Testis (tissue), 3 donors: ENCODE measurements around the gene ADAM12. TPM values are rescaled to one million over a fixed set of nuclear protein-coding genes. Genes with fewer than 3 reads are reported as not detected.

ENCODE experiments used
- DNase-seq: peaks from one replicate; pipeline ENCODE4 v3.0.0-alpha.2; 2019
- H3K27ac ChIP-seq, 2 donors: fragments of 200-600 bp; sonication (generic); one replicate each; pipeline ENCODE4 v1.5.1; 2019
- H3K27me3 ChIP-seq: fragments of 200-600 bp; sonication (generic); one replicate; pipeline ENCODE4 v1.5.1; 2019
- H3K36me3 ChIP-seq: fragments of 200-600 bp; sonication (generic); one replicate; pipeline ENCODE4 v1.5.1; 2017; ENCODE audit warnings: low read depth; ENCODE audit errors: missing control alignments
- H3K4me1 ChIP-seq: fragments of 200-600 bp; sonication (generic); one replicate; pipeline ENCODE4 v1.5.1; 2019
- H3K4me3 ChIP-seq, 2 donors: fragments of 200-600 bp; sonication (generic); one replicate each; pipeline ENCODE4 v1.5.1; 2017 to 2019
- H3K9me3 ChIP-seq: fragments of 200-600 bp; sonication (generic); one replicate; pipeline ENCODE4 v1.5.1; 2017
- POLR2A ChIP-seq: fragments of 450-650 bp; IDR thresholded peaks from one replicate; pipeline ENCODE4 v1.6.1; 2017; ENCODE audit warnings: antibody characterized with exemption, mild to moderate bottlenecking, moderate library complexity
- WGBS, 2 donors: methylation state at CpG; one replicate each; pipeline ENCODE4 v1.1.5; 2018; 5-methylcytosine and 5-hydroxymethylcytosine counted together
- intact Hi-C: fragments of 100-400 bp; cut with DNase I; formaldehyde crosslinking; loops from one replicate; pipeline ENCODE4 v1.15.1; 2023; ENCODE audit warnings: low total_unique reads
- polyA plus RNA-seq: library from polyadenylated mRNA; stranded (reverse); fragments of 350-450 nt; fragmentation: Illumina TruSeq; extraction: RNeasy Lipid Tissue Mini Kit (QIAGEN cat#74804); gene quantifications from one replicate; pipeline ENCODE4 v1.2.3, GENCODE V29; 2014; ENCODE audit warnings: low read depth, low replicate concordance; ENCODE audit not compliant: insufficient read depth
- total RNA-seq, 2 donors: library from RNA; depleted of rRNA; stranded (reverse); fragments of >200 nt; gene quantifications; one replicate each; pipeline ENCODE4 v1.2.3, GENCODE V29; 2016
- TF ChIP-seq, protein P1 (sequence below), 3 experiments: fragments of 450-650 bp in 2 of 3; fragments of 200-600 bp in 1 of 3; sonication (generic) in 1 of 3; IDR thresholded peaks; one replicate each; pipeline ENCODE4 v1.5.1; 2016 to 2019; ENCODE audit warnings: antibody characterized with exemption in 3 of 3, mild to moderate bottlenecking in 2 of 3, moderate library complexity in 1 of 3

Gene ADAM12
- total and polyA plus RNA-seq, 3 donors from 2014 or later = 2.8 to 9.2 (median 6.1) TPM

DNA sequence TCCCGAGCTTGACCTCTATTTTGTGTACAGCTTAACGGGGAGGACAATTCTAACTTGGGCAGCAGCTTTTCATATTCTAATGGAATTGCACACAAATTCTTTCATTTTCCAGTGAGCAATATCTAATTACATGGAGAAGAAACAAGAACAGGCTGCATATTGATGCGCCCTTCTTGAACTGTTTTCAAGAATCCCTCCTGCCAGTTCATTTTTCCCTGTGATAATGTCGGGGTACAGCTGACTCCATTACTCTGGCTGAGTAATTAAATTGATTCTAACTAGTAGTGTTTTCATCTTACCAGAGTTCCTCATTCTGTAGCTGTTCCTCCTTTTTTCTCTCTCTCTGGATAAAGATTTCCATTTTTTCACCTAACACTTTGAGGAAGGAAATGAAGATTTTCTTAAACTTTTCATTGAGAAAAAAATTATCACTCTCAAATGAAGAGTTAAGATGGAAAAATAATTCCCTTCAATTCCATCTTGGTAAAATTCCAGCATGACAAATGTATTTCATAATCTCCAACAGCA, 301.1 kb downstream of the ADAM12 start:
- 53 to 66% methylated on average over 4 of the region's 4 CpGs for WGBS, 2 donors
- intact Hi-C loops = no loop called here
- H3K27me3 ChIP-seq = no peaks in the 10 kb centered on the region
- no peaks in the 10 kb centered on the region for H3K4me1 ChIP-seq
- no peak overlapping the region for H3K27ac ChIP-seq
- no peaks in the 10 kb centered on the region for H3K9me3 ChIP-seq
- no peak overlapping the region for H3K4me3 ChIP-seq
- H3K36me3 ChIP-seq = no peaks in the 10 kb centered on the region
- no peak for DNase-seq
- TF ChIP-seq, protein P1, sequence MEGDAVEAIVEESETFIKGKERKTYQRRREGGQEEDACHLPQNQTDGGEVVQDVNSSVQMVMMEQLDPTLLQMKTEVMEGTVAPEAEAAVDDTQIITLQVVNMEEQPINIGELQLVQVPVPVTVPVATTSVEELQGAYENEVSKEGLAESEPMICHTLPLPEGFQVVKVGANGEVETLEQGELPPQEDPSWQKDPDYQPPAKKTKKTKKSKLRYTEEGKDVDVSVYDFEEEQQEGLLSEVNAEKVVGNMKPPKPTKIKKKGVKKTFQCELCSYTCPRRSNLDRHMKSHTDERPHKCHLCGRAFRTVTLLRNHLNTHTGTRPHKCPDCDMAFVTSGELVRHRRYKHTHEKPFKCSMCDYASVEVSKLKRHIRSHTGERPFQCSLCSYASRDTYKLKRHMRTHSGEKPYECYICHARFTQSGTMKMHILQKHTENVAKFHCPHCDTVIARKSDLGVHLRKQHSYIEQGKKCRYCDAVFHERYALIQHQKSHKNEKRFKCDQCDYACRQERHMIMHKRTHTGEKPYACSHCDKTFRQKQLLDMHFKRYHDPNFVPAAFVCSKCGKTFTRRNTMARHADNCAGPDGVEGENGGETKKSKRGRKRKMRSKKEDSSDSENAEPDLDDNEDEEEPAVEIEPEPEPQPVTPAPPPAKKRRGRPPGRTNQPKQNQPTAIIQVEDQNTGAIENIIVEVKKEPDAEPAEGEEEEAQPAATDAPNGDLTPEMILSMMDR (IDR thresholded peaks at IDR 0.05) = no peak
- TF ChIP-seq POLR2A = no peak

DNA sequence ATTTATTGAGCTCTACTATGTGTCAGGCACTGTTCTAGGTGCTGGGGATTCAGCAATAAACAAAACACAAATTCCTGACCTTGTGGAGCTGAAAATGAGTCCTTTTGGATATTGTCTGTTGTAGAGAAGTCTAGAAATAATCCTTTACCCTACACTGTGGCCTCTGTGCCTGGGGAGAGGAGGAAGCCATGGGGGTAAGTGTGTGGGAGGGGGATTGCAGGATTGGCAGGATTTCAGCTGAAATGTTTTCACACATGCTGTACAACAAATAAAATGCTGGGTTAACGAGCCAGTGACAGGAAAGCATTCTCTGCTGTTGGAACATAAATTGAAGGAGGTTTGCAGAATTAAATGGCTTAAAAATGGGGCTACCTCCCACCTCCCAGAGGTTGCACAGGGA, 302.5 kb downstream of the ADAM12 start:
- Histone ChIP-seq H3K9me3 (no peaks in the 10 kb centered on the region), H3K36me3 (no peaks in the 10 kb centered on the region)
- WGBS, 2 donors = 77 to 100% methylated on average over 1 of the region's 1 CpG

DNA sequence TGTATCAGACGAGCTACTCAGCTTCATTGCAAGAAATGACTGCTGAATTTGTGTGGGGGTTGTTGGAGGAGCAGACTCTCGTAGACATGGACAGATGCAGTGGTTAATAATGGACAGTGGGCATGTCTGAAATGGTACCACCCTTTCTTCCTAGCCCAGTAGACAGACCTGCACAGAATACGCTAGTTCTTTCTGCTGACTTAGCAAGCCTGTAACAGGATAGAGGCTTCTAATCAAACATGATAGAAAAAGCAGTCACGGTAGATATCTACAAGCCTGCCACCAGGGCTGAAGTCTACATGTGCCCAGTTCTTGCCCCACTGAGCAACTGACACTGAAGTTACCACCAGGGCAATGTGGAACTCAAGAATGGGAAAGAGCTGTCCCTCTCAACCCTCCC, 303.9 kb downstream of the ADAM12 start:
- H3K36me3 ChIP-seq = no peaks in the 10 kb centered on the region
- TF ChIP-seq POLR2A = no peak
- TF ChIP-seq, protein P1 (IDR thresholded peaks at IDR 0.05) = no peak
- no peaks in the 10 kb centered on the region for H3K27me3 ChIP-seq
- H3K4me1 ChIP-seq = no peaks in the 10 kb centered on the region
- intact Hi-C loops = no loop called here
- no peak overlapping the region for H3K4me3 ChIP-seq
- no peaks in the 10 kb centered on the region for H3K9me3 ChIP-seq
- 80 to 89% methylated on average over 4 of the region's 4 CpGs for WGBS, 2 donors
- H3K27ac ChIP-seq = no peak overlapping the region
- no peak for DNase-seq

More for the DNA sequence above, 302.5 kb downstream of the ADAM12 start:
- Histone ChIP-seq H3K27ac (no peak overlapping the region), H3K4me3 (no peak overlapping the region), H3K27me3 (no peaks in the 10 kb centered on the region), H3K4me1 (no peaks in the 10 kb centered on the region)
- no peak for DNase-seq
- TF ChIP-seq, protein P1 (IDR thresholded peaks at IDR 0.05) = no peak
- no peak for TF ChIP-seq POLR2A
- intact Hi-C loops = no loop called here

DNA sequence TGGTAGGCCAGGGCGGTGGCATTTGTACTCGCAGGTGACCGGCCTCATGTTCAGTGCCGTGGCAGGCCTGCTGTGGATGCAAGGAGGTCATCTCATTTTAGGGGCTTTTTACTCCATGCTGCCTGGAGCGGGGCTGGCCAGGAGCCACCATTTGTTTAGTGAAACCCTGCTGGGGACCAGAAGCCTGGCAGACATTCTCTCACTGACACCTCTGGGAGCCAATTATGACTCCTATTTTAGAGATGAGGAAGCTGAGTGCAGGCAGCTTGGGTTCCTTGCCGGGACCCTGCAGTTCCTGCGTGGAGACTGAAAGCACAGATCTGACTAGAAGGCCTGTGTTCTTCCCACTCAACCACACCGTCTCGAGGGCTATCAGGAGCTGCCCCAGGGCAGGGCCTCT, 305.3 kb downstream of the ADAM12 start:
- intact Hi-C loops = no loop called here
- no peak overlapping the region for H3K27ac ChIP-seq
- H3K4me1 ChIP-seq = no peaks in the 10 kb centered on the region
- WGBS, 2 donors = 92 to 100% methylated on average over 5 to 9 of the region's 9 CpGs
- no peaks in the 10 kb centered on the region for H3K36me3 ChIP-seq
- no peak for DNase-seq
- H3K27me3 ChIP-seq = no peaks in the 10 kb centered on the region
- H3K9me3 ChIP-seq = no peaks in the 10 kb centered on the region
- TF ChIP-seq, protein P1 (IDR thresholded peaks at IDR 0.05) = no peak
- no peak overlapping the region for H3K4me3 ChIP-seq

DNA sequence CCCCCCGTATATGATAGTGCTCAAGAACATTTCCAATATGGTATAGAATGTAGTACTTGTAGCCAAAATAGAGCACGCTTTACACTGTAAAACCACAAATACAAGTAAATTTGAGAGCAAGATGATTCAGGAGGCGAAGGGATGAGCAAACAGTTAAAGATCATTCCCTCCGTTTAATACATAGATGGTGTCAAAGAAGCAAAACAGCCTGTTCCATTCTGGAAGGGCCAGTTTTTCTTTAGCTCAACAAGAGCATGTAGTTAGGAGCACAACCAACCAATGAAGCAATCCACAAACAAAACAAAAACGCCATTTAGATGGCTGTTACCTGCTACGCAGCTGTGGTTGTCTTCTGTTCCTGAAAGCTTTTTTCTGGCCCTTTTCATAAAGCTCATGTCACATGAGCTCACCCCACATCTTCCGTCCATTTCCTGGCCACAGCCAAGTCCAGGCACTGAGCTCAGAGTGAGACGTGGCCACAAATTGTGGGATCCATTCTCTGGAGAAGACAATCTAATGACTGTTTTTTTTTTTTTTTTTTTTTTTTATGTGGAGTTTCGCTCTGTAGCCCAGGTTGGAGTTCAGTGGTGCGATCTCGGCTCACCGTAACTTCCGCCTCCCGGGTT, 306.3 kb downstream of the ADAM12 start:
- H3K9me3 ChIP-seq = no peaks in the 10 kb centered on the region
- no peak for DNase-seq
- 89 to 91% methylated on average over 12 to 14 of the region's 14 CpGs for WGBS, 2 donors
- intact Hi-C loops = no loop called here
- H3K36me3 ChIP-seq = no peaks in the 10 kb centered on the region
- H3K4me3 ChIP-seq = no peak overlapping the region
- no peak for TF ChIP-seq POLR2A
- TF ChIP-seq, protein P1 (IDR thresholded peaks at IDR 0.05) = no peak
- H3K27ac ChIP-seq = no peak overlapping the region
- H3K27me3 ChIP-seq = no peaks in the 10 kb centered on the region
- no peaks in the 10 kb centered on the region for H3K4me1 ChIP-seq
